Trophoblast cell (in vitro differentiated cells and primary cell): ENCODE data around the gene MUC4.
A peak's percentile ranks its signal among the peaks of the same experiment; 100 is the strongest.

ENCODE experiments used
- DNase-seq, 2 donors: peaks; one replicate each; pipeline ENCODE4 v3.0.0-alpha.2; 2016
- H2AFZ ChIP-seq: 2 replicates; pipeline ENCODE4 v1.6.1; 2013; ENCODE audit warnings: low read length, moderate library complexity, mild to moderate bottlenecking; ENCODE audit not compliant: insufficient read depth, poor library complexity
- H2AK5ac ChIP-seq: 2 replicates; pipeline ENCODE4 v1.6.1; 2013; ENCODE audit warnings: mild to moderate bottlenecking, low read length
- H2BK120ac ChIP-seq: 2 replicates; pipeline ENCODE4 v1.6.1; 2013; ENCODE audit warnings: low read length, mild to moderate bottlenecking, moderate library complexity; ENCODE audit not compliant: insufficient read depth, poor library complexity
- H2BK12ac ChIP-seq: 2 replicates; pipeline ENCODE4 v1.6.1; 2013; ENCODE audit warnings: mild to moderate bottlenecking, low read length, moderate library complexity
- H2BK5ac ChIP-seq: 2 replicates; pipeline ENCODE4 v1.6.1; 2013; ENCODE audit warnings: low read length, low read depth, moderate library complexity, mild to moderate bottlenecking; ENCODE audit not compliant: poor library complexity
- H3K14ac ChIP-seq: 2 replicates; pipeline ENCODE4 v1.6.1; 2013; ENCODE audit warnings: mild to moderate bottlenecking, low read length
- H3K18ac ChIP-seq: 2 replicates; pipeline ENCODE4 v1.6.1; 2013; ENCODE audit warnings: mild to moderate bottlenecking, low read length
- H3K23ac ChIP-seq: 2 replicates; pipeline ENCODE4 v1.6.1; 2013; ENCODE audit warnings: low read length
- H3K27ac ChIP-seq: 2 replicates; pipeline ENCODE4 v1.5.1; 2013; ENCODE audit warnings: low read depth, mild to moderate bottlenecking, inconsistent platforms, low read length, moderate library complexity
- H3K27me3 ChIP-seq: 2 replicates; pipeline ENCODE4 v1.6.1; 2013; ENCODE audit warnings: inconsistent platforms, mild to moderate bottlenecking, low read length, moderate library complexity; ENCODE audit not compliant: insufficient read depth
- H3K36me3 ChIP-seq, 2 experiments: 1 replicate in 1 of 2; 2 replicates in 1 of 2; pipeline ENCODE4 v1.6.1; 2013; ENCODE audit warnings: low read length in 2 of 2, mild to moderate bottlenecking in 2 of 2, moderate library complexity in 1 of 2; ENCODE audit not compliant: insufficient read depth in 2 of 2, control insufficient read depth in 1 of 2
- H3K4ac ChIP-seq: 2 replicates; pipeline ENCODE4 v1.6.1; 2013; ENCODE audit warnings: low read depth, mild to moderate bottlenecking, low read length, moderate library complexity
- H3K4me1 ChIP-seq, 2 experiments: 1 replicate in 1 of 2; 2 replicates in 1 of 2; pipeline ENCODE4 v1.6.1; 2013; ENCODE audit warnings: low read length in 2 of 2, mild to moderate bottlenecking in 2 of 2, moderate library complexity in 1 of 2; ENCODE audit not compliant: insufficient read depth in 2 of 2, control insufficient read depth in 1 of 2
- H3K4me2 ChIP-seq: 2 replicates; pipeline ENCODE4 v1.6.1; 2013; ENCODE audit warnings: inconsistent platforms, mild to moderate bottlenecking, low read length, moderate library complexity
- H3K4me3 ChIP-seq: 2 replicates; pipeline ENCODE4 v1.5.1; 2013; ENCODE audit warnings: mild to moderate bottlenecking, low read depth, low read length, inconsistent platforms
- H3K79me1 ChIP-seq: one replicate; pipeline ENCODE4 v1.6.1; 2013; ENCODE audit warnings: low read length
- H3K79me2 ChIP-seq: 2 replicates; pipeline ENCODE4 v1.6.1; 2013; ENCODE audit warnings: low read length, mild to moderate bottlenecking; ENCODE audit not compliant: control insufficient read depth, insufficient read depth, poor library complexity
- H3K9ac ChIP-seq: 2 replicates; pipeline ENCODE4 v1.6.1; 2013; ENCODE audit warnings: mild to moderate bottlenecking, low read length
- H3K9me3 ChIP-seq: 2 replicates; pipeline ENCODE4 v1.6.1; 2013; ENCODE audit warnings: low read depth, mild to moderate bottlenecking, control low read depth, inconsistent platforms, low read length; ENCODE audit not compliant: insufficient read depth
- H4K12ac ChIP-seq: 2 replicates; pipeline ENCODE4 v1.6.1; 2013; ENCODE audit warnings: low read depth, mild to moderate bottlenecking, low read length, moderate library complexity
- H4K8ac ChIP-seq: 2 replicates; pipeline ENCODE4 v1.6.1; 2013; ENCODE audit warnings: low read depth, mild to moderate bottlenecking, low read length, moderate library complexity
- H4K91ac ChIP-seq: one replicate; pipeline ENCODE4 v1.6.1; 2013; ENCODE audit warnings: low read depth, mild to moderate bottlenecking, low read length, moderate library complexity
- WGBS: extraction: QIAGEN DNeasy Blood & Tissue Kit; methylation state at CpG from one replicate; pipeline ENCODE4 v1.1.7; 2013; ENCODE audit warnings: missing lambda C conversion rate; ENCODE audit not compliant: insufficient read length, insufficient coverage; ENCODE audit errors: extremely low coverage; 5-methylcytosine and 5-hydroxymethylcytosine counted together

The MUC4 gene

DNA sequence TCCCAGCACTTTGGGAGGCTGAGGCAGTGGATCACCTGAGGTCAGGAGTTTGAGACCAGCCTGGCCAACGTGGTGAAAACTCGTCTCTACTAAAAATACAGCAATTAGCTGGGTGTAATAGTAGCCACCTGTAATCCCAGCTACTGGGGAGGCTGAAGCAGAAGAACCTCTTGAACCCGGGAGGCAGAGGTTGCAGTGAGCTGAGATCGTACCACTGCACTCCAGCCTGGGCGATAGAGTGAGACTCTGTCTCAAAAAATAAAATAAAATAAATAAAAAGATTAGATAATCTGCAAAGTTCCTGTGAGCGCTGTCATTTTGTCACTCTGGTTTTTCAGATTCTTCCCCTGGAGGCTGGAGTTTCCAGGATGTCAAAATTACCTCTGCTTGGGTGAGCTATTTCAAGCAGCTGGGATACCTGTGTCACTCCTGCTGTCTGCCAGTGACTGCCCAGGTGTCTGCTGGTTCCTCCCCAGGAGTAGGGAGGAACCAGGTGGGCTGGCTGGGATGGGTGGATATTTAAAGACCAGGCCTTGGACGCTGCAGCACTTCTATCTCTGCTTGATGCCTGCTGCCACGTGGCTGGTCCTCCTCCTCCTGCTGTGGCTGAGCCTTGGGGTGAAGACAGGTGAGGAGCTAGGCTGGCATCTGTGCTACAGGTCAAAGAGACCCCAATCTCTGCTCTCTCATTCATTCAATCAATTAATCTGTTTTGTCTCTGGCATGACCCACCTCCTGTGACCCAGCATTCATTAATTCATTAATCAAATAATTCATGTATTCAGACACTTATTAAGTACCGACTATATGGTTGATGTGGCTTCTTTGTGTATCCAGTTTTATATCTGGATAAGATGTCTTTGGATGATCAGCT, 110.5 kb downstream of the MUC4 start:
- no peak overlapping the region for H4K91ac ChIP-seq
- no peak overlapping the region for H3K4me3 ChIP-seq
- no peak overlapping the region for H3K14ac ChIP-seq
- H3K79me2 ChIP-seq = no peaks in the 10 kb centered on the region
- H4K12ac ChIP-seq = no peak overlapping the region
- no peak overlapping the region for H3K23ac ChIP-seq
- H2BK12ac ChIP-seq = no peak overlapping the region
- no peak overlapping the region for H3K4ac ChIP-seq
- WGBS = no CpG with 5 or more reads among the region's 9 CpGs
- H3K36me3 ChIP-seq = peaks cover 6% of the 10 kb centered on the region in 2 experiments
- no peaks in the 10 kb centered on the region for H3K9me3 ChIP-seq
- H3K79me1 ChIP-seq = no peaks in the 10 kb centered on the region
- H3K4me1 ChIP-seq = peaks cover 12 to 14% of the 10 kb centered on the region in 2 experiments
- no peak overlapping the region for H3K9ac ChIP-seq
- no peak overlapping the region for H3K18ac ChIP-seq
- no peak overlapping the region for H3K4me2 ChIP-seq
- H3K27ac ChIP-seq = no peak overlapping the region
- H2BK5ac ChIP-seq = no peak overlapping the region
- no peak overlapping the region for H2AK5ac ChIP-seq
- no peak overlapping the region for H4K8ac ChIP-seq
- H3K27me3 ChIP-seq = no peaks in the 10 kb centered on the region
- H2BK120ac ChIP-seq = no peak overlapping the region
- H2AFZ ChIP-seq = no peak overlapping the region
- DNase-seq = peak; percentile 76 to 90

DNA sequence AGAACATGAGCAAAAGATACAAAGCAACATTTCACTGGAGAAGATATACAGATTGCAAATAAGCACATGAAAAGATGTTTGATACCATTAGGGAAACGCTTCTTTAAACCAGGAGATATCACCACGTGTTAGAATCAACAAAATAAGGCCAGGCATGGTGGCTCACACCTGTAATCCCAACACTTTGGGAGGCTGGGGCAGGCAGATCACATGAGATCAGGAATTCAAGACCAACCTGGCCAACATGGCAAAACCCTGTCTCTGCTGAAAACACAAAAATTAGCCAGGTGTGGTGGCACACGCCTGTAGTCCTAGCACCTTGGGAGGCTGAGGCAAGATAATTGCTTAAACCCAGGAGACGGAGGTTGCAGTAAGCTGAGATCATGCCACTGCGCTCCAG, 111.4 kb downstream of the MUC4 start:
- Histone ChIP-seq H3K79me1 (no peaks in the 10 kb centered on the region), H3K9me3 (no peaks in the 10 kb centered on the region), H4K91ac (no peak overlapping the region), H3K27ac (no peak overlapping the region), H3K27me3 (no peaks in the 10 kb centered on the region), H2BK12ac (no peak overlapping the region), H3K4me3 (no peak overlapping the region), H2AFZ (no peak overlapping the region), H3K36me3 (peaks cover 6 to 7% of the 10 kb centered on the region in 2 experiments), H2BK5ac (no peak overlapping the region), H3K4me2 (no peak overlapping the region), H4K12ac (no peak overlapping the region), H2AK5ac (no peak overlapping the region), H3K79me2 (no peaks in the 10 kb centered on the region), H4K8ac (no peak overlapping the region), H3K18ac (no peak overlapping the region), H3K14ac (no peak overlapping the region), H3K9ac (no peak overlapping the region), H3K4ac (no peak overlapping the region), H3K23ac (no peak overlapping the region), H2BK120ac (no peak overlapping the region), H3K4me1 (peaks cover 9 to 11% of the 10 kb centered on the region in 2 experiments)
- no CpG with 5 or more reads among the region's 5 CpGs for WGBS
- no peak for DNase-seq

DNA sequence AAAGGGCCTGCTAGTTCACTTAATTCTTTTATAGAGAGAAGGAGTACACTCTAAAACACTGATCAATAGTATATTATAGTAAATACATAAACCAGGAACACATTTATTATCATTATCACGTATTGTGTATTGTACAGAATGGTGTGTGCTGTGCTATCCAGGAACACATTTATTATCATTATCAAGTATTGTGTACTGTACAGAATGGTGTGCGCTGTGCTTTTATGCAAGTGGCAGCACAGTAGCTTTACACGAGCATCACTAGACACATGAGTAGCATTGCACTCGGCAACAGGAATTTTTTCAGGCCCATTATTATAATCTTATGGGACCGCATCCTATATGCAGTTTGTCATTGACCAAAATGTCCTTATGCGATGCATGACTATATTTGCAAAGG, 111.9 kb downstream of the MUC4 start:
- H2AK5ac ChIP-seq = no peak overlapping the region
- no peak overlapping the region for H3K23ac ChIP-seq
- no peak overlapping the region for H4K8ac ChIP-seq
- no peak overlapping the region for H3K4me3 ChIP-seq
- peaks cover 6 to 7% of the 10 kb centered on the region in 2 experiments for H3K36me3 ChIP-seq
- no CpG with 5 or more reads among the region's 6 CpGs for WGBS
- no peak overlapping the region for H2BK120ac ChIP-seq
- H3K79me2 ChIP-seq = no peaks in the 10 kb centered on the region
- no peak overlapping the region for H3K27ac ChIP-seq
- no peak overlapping the region for H2BK12ac ChIP-seq
- no peak overlapping the region for H3K4ac ChIP-seq
- H3K79me1 ChIP-seq = no peaks in the 10 kb centered on the region
- H3K14ac ChIP-seq = no peak overlapping the region
- no peaks in the 10 kb centered on the region for H3K9me3 ChIP-seq
- no peak overlapping the region for H2AFZ ChIP-seq
- no peak overlapping the region for H3K9ac ChIP-seq
- no peak overlapping the region for H3K18ac ChIP-seq
- DNase-seq = no peak
- H4K91ac ChIP-seq = no peak overlapping the region
- no peaks in the 10 kb centered on the region for H3K27me3 ChIP-seq
- no peak overlapping the region for H3K4me2 ChIP-seq
- no peak overlapping the region for H2BK5ac ChIP-seq
- H3K4me1 ChIP-seq = peaks cover 9 to 11% of the 10 kb centered on the region in 2 experiments
- H4K12ac ChIP-seq = no peak overlapping the region

DNA sequence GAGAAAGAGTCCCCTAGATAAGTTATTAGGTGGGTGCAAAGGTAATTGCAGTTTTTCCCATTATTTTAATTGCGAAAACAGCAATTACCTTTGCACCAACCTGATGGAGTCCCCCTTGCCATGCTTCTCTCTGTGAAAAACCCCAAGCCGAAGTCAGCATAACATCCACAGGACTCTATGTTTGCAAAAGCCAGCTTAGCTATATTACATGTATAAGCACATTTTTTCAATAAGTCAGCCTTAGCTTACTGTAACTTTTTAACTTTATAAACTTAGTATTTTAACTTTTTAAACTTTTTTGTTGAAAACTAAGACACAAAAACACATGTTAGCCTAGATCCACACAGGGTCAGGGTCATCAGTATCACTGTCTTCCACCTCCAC, 112.3 kb downstream of the MUC4 start:
- Histone ChIP-seq H4K12ac (no peak overlapping the region), H2BK12ac (no peak overlapping the region), H3K79me1 (no peaks in the 10 kb centered on the region), H3K9ac (no peak overlapping the region), H3K79me2 (no peaks in the 10 kb centered on the region), H3K9me3 (no peaks in the 10 kb centered on the region), H3K4me2 (no peak overlapping the region), H2BK120ac (no peak overlapping the region), H2AFZ (no peak overlapping the region), H3K23ac (no peak overlapping the region), H3K4me1 (peaks cover 9 to 11% of the 10 kb centered on the region in 2 experiments), H3K36me3 (peaks cover 10 to 11% of the 10 kb centered on the region in 2 experiments), H4K91ac (no peak overlapping the region), H3K14ac (no peak overlapping the region), H3K18ac (no peak overlapping the region), H2AK5ac (no peak overlapping the region), H3K4ac (no peak overlapping the region), H2BK5ac (no peak overlapping the region), H3K4me3 (no peak overlapping the region), H3K27ac (no peak overlapping the region), H3K27me3 (no peaks in the 10 kb centered on the region), H4K8ac (no peak overlapping the region)
- WGBS = no CpG with 5 or more reads among the region's 2 CpGs
- DNase-seq = no peak
